Liver (tissue), 9 donors: ENCODE data around the gene RNPEPL1. TPM values are rescaled to one million over a fixed set of nuclear protein-coding genes. Genes with fewer than 3 reads are reported as not detected.

Experiments used
- DNase-seq: peaks from one replicate; pipeline ENCODE4 v3.0.0-alpha.2; 2017; ENCODE audit warnings: low spot score
- H3K27ac ChIP-seq, 2 donors: one replicate each; pipeline ENCODE4 v1.7.0; 2013; ENCODE audit warnings: inconsistent platforms in 2 of 2, low read length in 2 of 2, control low read depth in 1 of 2, low read depth in 1 of 2, mild to moderate bottlenecking in 1 of 2
- H3K27me3 ChIP-seq, 4 donors: one replicate each; pipeline versions ENCODE4 v1.6.1 to v1.7.0; 2013; ENCODE audit warnings: low read length in 3 of 4, inconsistent platforms in 1 of 4, mild to moderate bottlenecking in 1 of 4, moderate library complexity in 1 of 4; ENCODE audit not compliant: control insufficient read depth in 4 of 4, insufficient read depth in 4 of 4
- H3K36me3 ChIP-seq, 4 donors: one replicate each; pipeline versions ENCODE4 v1.6.1 to v1.7.0; 2013; ENCODE audit warnings: low read length in 3 of 4, mild to moderate bottlenecking in 3 of 4, low read depth in 1 of 4, moderate library complexity in 1 of 4; ENCODE audit not compliant: control insufficient read depth in 4 of 4, insufficient read depth in 3 of 4
- H3K4me1 ChIP-seq, 4 donors: one replicate each; pipeline versions ENCODE4 v1.6.1 to v1.7.0; 2013; ENCODE audit warnings: low read length in 3 of 4, mild to moderate bottlenecking in 3 of 4, moderate library complexity in 1 of 4; ENCODE audit not compliant: control insufficient read depth in 4 of 4, insufficient read depth in 4 of 4
- H3K4me3 ChIP-seq, 3 donors: one replicate each; pipeline versions ENCODE4 v1.6.1 to v1.7.0; 2013; ENCODE audit warnings: low read length in 3 of 3, control low read depth in 1 of 3, low read depth in 1 of 3, mild to moderate bottlenecking in 1 of 3
- H3K9ac ChIP-seq, 2 donors: one replicate each; pipeline ENCODE4 v1.7.0; 2013; ENCODE audit warnings: low read length in 2 of 2, mild to moderate bottlenecking in 2 of 2, moderate library complexity in 2 of 2, control low read depth in 1 of 2, low read depth in 1 of 2
- H3K9me3 ChIP-seq, 4 donors: one replicate each; pipeline versions ENCODE4 v1.6.1 to v1.7.0; 2013; ENCODE audit warnings: low read length in 3 of 4; ENCODE audit not compliant: control insufficient read depth in 4 of 4
- CTCF ChIP-seq: fragments of 150-350 bp; IDR thresholded peaks from 2 replicates; pipeline ENCODE4 v1.5.1; 2017; ENCODE audit warnings: improper control_type of control experiment, low read depth, low read length; ENCODE audit not compliant: missing input control
- EGR1 ChIP-seq, 2 donors: IDR thresholded peaks; 2 replicates each; pipeline ENCODE4 v1.6.1; 2016 to 2018; ENCODE audit warnings: antibody characterized with exemption in 2 of 2, low read depth in 2 of 2
- FOXA1 ChIP-seq: IDR thresholded peaks from 2 replicates; pipeline ENCODE4 v1.6.1; 2016; ENCODE audit warnings: antibody characterized with exemption
- FOXA2 ChIP-seq: IDR thresholded peaks from 2 replicates; pipeline ENCODE4 v1.6.1; 2016; ENCODE audit warnings: antibody characterized with exemption
- GABPA ChIP-seq, 2 donors: IDR thresholded peaks in 1 of 2; conservative IDR thresholded peaks in 1 of 2; 2 replicates each; pipeline ENCODE4 v1.6.1; 2016; ENCODE audit warnings: antibody characterized with exemption in 2 of 2, mild to moderate bottlenecking in 1 of 2, moderate library complexity in 1 of 2
- HNF4A ChIP-seq, 2 donors: conservative IDR thresholded peaks; 2 replicates each; pipeline ENCODE4 v1.6.1; 2016; ENCODE audit warnings: antibody characterized with exemption in 2 of 2, mild to moderate bottlenecking in 2 of 2
- HNF4G ChIP-seq: IDR thresholded peaks from 2 replicates; pipeline ENCODE4 v1.6.1; 2016; ENCODE audit warnings: antibody characterized with exemption
- JUND ChIP-seq, 2 donors: IDR thresholded peaks; 2 replicates each; pipeline ENCODE4 v1.6.1; 2016; ENCODE audit warnings: antibody characterized with exemption in 2 of 2
- MAX ChIP-seq: IDR thresholded peaks from 2 replicates; pipeline ENCODE4 v1.6.1; 2016; ENCODE audit warnings: antibody characterized with exemption
- NR2F2 ChIP-seq: IDR thresholded peaks from 2 replicates; pipeline ENCODE4 v1.6.1; 2016; ENCODE audit warnings: antibody characterized with exemption
- RAD21 ChIP-seq, 2 donors: IDR thresholded peaks; 2 replicates each; pipeline ENCODE4 v1.6.1; 2016; ENCODE audit warnings: antibody characterized with exemption in 2 of 2, mild to moderate bottlenecking in 2 of 2
- REST ChIP-seq: IDR thresholded peaks from 2 replicates; pipeline ENCODE4 v1.6.1; 2016; ENCODE audit warnings: antibody characterized with exemption, mild to moderate bottlenecking
- RXRA ChIP-seq, 2 donors: IDR thresholded peaks; 2 replicates each; pipeline ENCODE4 v1.6.1; 2017 to 2018; ENCODE audit warnings: antibody characterized with exemption in 2 of 2, mild to moderate bottlenecking in 1 of 2
- SP1 ChIP-seq: IDR thresholded peaks from 2 replicates; pipeline ENCODE4 v1.6.1; 2018; ENCODE audit warnings: antibody characterized with exemption, mild to moderate bottlenecking
- TAF1 ChIP-seq: conservative IDR thresholded peaks from 2 replicates; pipeline ENCODE4 v1.6.1; 2016; ENCODE audit warnings: antibody characterized with exemption, mild to moderate bottlenecking
- YY1 ChIP-seq: IDR thresholded peaks from 2 replicates; pipeline ENCODE4 v1.6.1; 2016; ENCODE audit warnings: antibody characterized with exemption, mild to moderate bottlenecking
- ZBTB33 ChIP-seq: IDR thresholded peaks from 2 replicates; pipeline ENCODE4 v1.6.1; 2016; ENCODE audit warnings: antibody characterized with exemption
- WGBS: extraction: QIAGEN DNeasy Blood & Tissue Kit; methylation state at CpG from one replicate; pipeline ENCODE4 v1.1.7; 2013; 5-methylcytosine and 5-hydroxymethylcytosine counted together
- polyA plus RNA-seq, 2 donors: library from polyadenylated mRNA; stranded (reverse) in 1 of 2; unstranded in 1 of 2; fragments of 200-250 nt in 1 of 2; fragments of >200 nt in 1 of 2; fragmentation: Nextera tagmentation in 1 of 2; extraction: Ambion mirVana in 1 of 2; gene quantifications; one replicate each; pipeline versions ENCODE4 v1.2.1 to v1.2.3, GENCODE V29; 2013 to 2015
- total RNA-seq, 2 donors: library from RNA; depleted of rRNA; stranded (reverse); fragments of >200 nt; gene quantifications; one replicate each; pipeline ENCODE4 v1.2.3, GENCODE V29; 2014
- TF ChIP-seq, protein P1 (sequence below): IDR thresholded peaks from 2 replicates; pipeline ENCODE4 v1.6.1; 2016; ENCODE audit warnings: antibody characterized with exemption
- donor health status: healthy.
- donor health status: healthy.
- donor health status: healthy.
- donor health status: healthy.
- donor health status: healthy.

The RNPEPL1 gene
- total and polyA plus RNA-seq, 4 donors = 24.8 to 43.9 (median 29.4) TPM

- H3K9ac ChIP-seq = no peak overlapping the region
- H3K9me3 ChIP-seq = peaks cover 0 to 3% (median 0%) of the 10 kb centered on the region in 4 donors
- DNase-seq = no peak
- no peak overlapping the region for H3K27ac ChIP-seq
- TF ChIP-seq FOXA2 (no peak), RXRA (IDR thresholded peaks at IDR 0.05) (no peak), YY1 (no peak), CTCF (no peak), RAD21 (IDR thresholded peaks at IDR 0.05) (no peak), ZBTB33 (no peak), FOXA1 (no peak), REST (no peak), HNF4G (no peak), HNF4A (conservative IDR thresholded peaks at IDR 0.05) (no peak), SP1 (no peak), MAX (no peak), JUND (IDR thresholded peaks at IDR 0.05) (no peak), NR2F2 (no peak), TAF1 (no peak), EGR1 (IDR thresholded peaks at IDR 0.05; ENCODE audit: low read depth in 2 of 2) (no peak), GABPA (IDR thresholded peaks at IDR 0.05 in 1 of 2, conservative IDR thresholded peaks at IDR 0.05 in 1 of 2) (no peak)
- TF ChIP-seq, protein P1, sequence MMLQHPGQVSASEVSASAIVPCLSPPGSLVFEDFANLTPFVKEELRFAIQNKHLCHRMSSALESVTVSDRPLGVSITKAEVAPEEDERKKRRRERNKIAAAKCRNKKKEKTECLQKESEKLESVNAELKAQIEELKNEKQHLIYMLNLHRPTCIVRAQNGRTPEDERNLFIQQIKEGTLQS = no peak
- H3K27me3 ChIP-seq = no peaks in the 10 kb centered on the region
- WGBS = 86% methylated on average over 19 of the region's 19 CpGs
- peaks cover 0 to 2% (median 0%) of the 10 kb centered on the region in 4 donors for H3K4me1 ChIP-seq
- H3K4me3 ChIP-seq = no peak overlapping the region
- no peaks in the 10 kb centered on the region for H3K36me3 ChIP-seq
Measured at GRCh38 chr2:240619506-240620148, 51.3 kb downstream of the RNPEPL1 start.
